Heart left ventricle (tissue), 16 donors: Measurements from ENCODE around the gene ETHE1. TPM values are rescaled to one million over a fixed set of nuclear protein-coding genes. Genes with fewer than 3 reads are reported as not detected.

Experiments used
- ATAC-seq, 4 donors: fragments of 200-7000 bp; cut with Tn5 transposase; one replicate each; pipeline ENCODE4 v1.9.1; 2020 to 2022; ENCODE audit warnings: moderate library complexity in 4 of 4, mild to moderate bottlenecking in 3 of 4, moderate number of reproducible peaks in 1 of 4
- DNase-seq, 5 donors: peaks; one replicate each; pipeline ENCODE4 v3.0.0-alpha.2; 2020
- H3K27ac ChIP-seq, 12 donors: fragments of 200-600 bp; sonication (generic) in 4 of 12; one replicate each; pipeline versions ENCODE4 v1.5.0 to v1.8.0; 2016 to 2022; ENCODE audit warnings: mild to moderate bottlenecking in 2 of 12
- H3K27me3 ChIP-seq, 9 donors: fragments of 200-600 bp; sonication (generic) in 2 of 9; one replicate each; pipeline versions ENCODE4 v1.5.1 to v1.8.0; 2016 to 2022; ENCODE audit warnings: mild to moderate bottlenecking in 3 of 9
- H3K36me3 ChIP-seq, 9 donors: fragments of 200-600 bp; sonication (generic) in 2 of 9; one replicate each; pipeline versions ENCODE4 v1.5.0 to v1.8.0; 2018 to 2022; ENCODE audit warnings: mild to moderate bottlenecking in 2 of 9
- H3K4me1 ChIP-seq, 12 donors: fragments of 200-600 bp; sonication (generic) in 4 of 12; one replicate each; pipeline versions ENCODE4 v1.5.0 to v1.8.0; 2016 to 2022; ENCODE audit warnings: mild to moderate bottlenecking in 3 of 12
- H3K4me3 ChIP-seq, 12 donors: fragments of 200-600 bp; sonication (generic) in 4 of 12; one replicate each; pipeline versions ENCODE4 v1.5.0 to v1.8.0; 2017 to 2022; ENCODE audit warnings: mild to moderate bottlenecking in 9 of 12, moderate library complexity in 4 of 12
- H3K9me3 ChIP-seq, 12 donors: fragments of 200-600 bp; sonication (generic) in 4 of 12; one replicate each; pipeline versions ENCODE4 v1.5.0 to v1.8.0; 2016 to 2022; ENCODE audit warnings: mild to moderate bottlenecking in 1 of 12
- CTCF ChIP-seq, 12 donors: fragments of 200-600 bp; sonication (generic) in 4 of 12; IDR thresholded peaks; one replicate each; pipeline versions ENCODE4 v1.5.0 to v1.8.0; 2018 to 2022; ENCODE audit warnings: antibody characterized with exemption in 12 of 12, mild to moderate bottlenecking in 5 of 12
- POLR2A ChIP-seq, 2 donors: fragments of 450-650 bp; IDR thresholded peaks; one replicate each; pipeline ENCODE4 v1.6.1; 2017; ENCODE audit warnings: antibody characterized with exemption in 2 of 2, mild to moderate bottlenecking in 2 of 2, moderate library complexity in 2 of 2
- WGBS, 4 donors: extraction: QIAGEN DNeasy Blood & Tissue Kit in 2 of 4; methylation state at CpG; one replicate each; pipeline versions ENCODE4 v1.1.5 to v1.1.7; 2013 to 2018; 5-methylcytosine and 5-hydroxymethylcytosine counted together
- intact Hi-C, 10 donors: fragments of 100-400 bp; cut with DNase I; formaldehyde crosslinking; loops; one replicate each; pipeline versions ENCODE4 v1.11.1 to v1.14.2; 2022
- polyA plus RNA-seq, 2 donors: library from polyadenylated mRNA; stranded (reverse); fragments of 200-250 nt; gene quantifications; one replicate each; pipeline ENCODE4 v1.2.3, GENCODE V29; 2013
- total RNA-seq, 9 donors: library from RNA; depleted of rRNA in 2 of 9; stranded (reverse); fragments of >200 nt in 2 of 9; fragmentation: NEBNext Ultra II Directional in 3 of 9; extraction: Animal tissue kit (Norgen Biotek cat#: 25700) in 3 of 9; gene quantifications; one replicate each; pipeline versions ENCODE4 v1.1.0 to v1.2.4, GENCODE V29; 2016 to 2023
- donor health status: ischemic (EF 13 %, LVEDD 7.1; RV severe dilation, severe dysfunction).
- donor health status: healthy with polysubstance abuse.
- donor health status: DM: no; HTN: yes; CAD: no.
- donor health status: DM: no; HTN: no; CAD: no.
- donor health status: ischemic (EF 25% LVEDD 6.9; RV normal size, moderate dysfunction).
- donor health status: ischemic (EF 25% LVEDD 5.7; RV mildly dilated, moderate dysfunction).
- donor health status: healthy.
- donor health status: DM: yes; HTN: yes; CAD: no.
- donor health status: ischemic (EF 35%, LVEDD 5.7; RV mildly dilated, moderate dysfunction).
- donor health status: nonischemic (EF 11% LVEDD 7.7; RV severe dilation, severe dysfunction).
- donor health status: DM: yes; HTN: yes; CAD: no.
- donor health status: PGD.
- donor health status: ischemic (EF 29% LVEDD 5.4; RV normal size, mild dysfunction).
- donor health status: nonischemic (EF 23%, LVEDD 6.1; RV moderate dilation, normal function).

The ETHE1 gene
- total and polyA plus RNA-seq, 11 donors = 6.0 to 27.6 (median 14.2) TPM

GRCh38 chr19:43541920-43542650 lies 15.1 kb upstream of the ETHE1 start:
- peak in 1 of 5 donors; percentile 15 for DNase-seq
- no peak for ATAC-seq
- H3K9me3 ChIP-seq = peaks cover 0 to 13% (median 10%) of the 10 kb centered on the region in 12 donors
- H3K27ac ChIP-seq = no peak overlapping the region
- H3K4me3 ChIP-seq = no peak overlapping the region
- H3K4me1 ChIP-seq = no peaks in the 10 kb centered on the region
- WGBS, 4 donors = 96 to 98% (median 97%) methylated on average over 5 of the region's 5 CpGs
- peaks cover 0 to 85% (median 72%) of the 10 kb centered on the region in 9 donors for H3K36me3 ChIP-seq
- intact Hi-C loops = no loop called here
- no peak for TF ChIP-seq POLR2A (IDR thresholded peaks at IDR 0.05)
- TF ChIP-seq CTCF (IDR thresholded peaks at IDR 0.05) = no peak
- no peaks in the 10 kb centered on the region for H3K27me3 ChIP-seq

- Histone ChIP-seq H3K27me3 (no peaks in the 10 kb centered on the region), H3K9me3 (peaks cover 0 to 13% (median 10%) of the 10 kb centered on the region in 12 donors), H3K36me3 (peaks cover 0 to 78% (median 67%) of the 10 kb centered on the region in 9 donors), H3K4me3 (no peak overlapping the region), H3K27ac (no peak overlapping the region), H3K4me1 (peaks cover 0 to 6% (median 2%) of the 10 kb centered on the region in 12 donors)
- ATAC-seq (no peak), DNase-seq (no peak)
- intact Hi-C loops = no loop called here
- TF ChIP-seq CTCF (IDR thresholded peaks at IDR 0.05) = no peak
- TF ChIP-seq POLR2A (IDR thresholded peaks at IDR 0.05) = no peak
- 93 to 97% (median 96%) methylated on average over 3 of the region's 3 CpGs for WGBS, 4 donors
Observed at GRCh38 chr19:43540381-43540780, 13.4 kb upstream of the ETHE1 start.

- H3K4me3 ChIP-seq = no peak overlapping the region
- ATAC-seq (no peak), DNase-seq (no peak)
- no peak overlapping the region for H3K27ac ChIP-seq
- peaks cover 0 to 65% (median 54%) of the 10 kb centered on the region in 9 donors for H3K36me3 ChIP-seq
- no peaks in the 10 kb centered on the region for H3K27me3 ChIP-seq
- TF ChIP-seq POLR2A (IDR thresholded peaks at IDR 0.05) = no peak
- H3K9me3 ChIP-seq = peaks cover 0 to 13% (median 10%) of the 10 kb centered on the region in 12 donors
- H3K4me1 ChIP-seq = peaks cover 0 to 17% (median 5%) of the 10 kb centered on the region in 12 donors
- intact Hi-C loops = loop anchor here in 5 of 10 donors (5.0 to 10.0 kb wide), 4 partner anchors 56 to 246 kb away; partner anchors contain the start of genes IRGQ (in 1 of the 5), KCNN4 (in 1 of the 5) and ZNF576 (in 1 of the 5)
Observed at GRCh38 chr19:43538922-43539321, 11.9 kb upstream of the ETHE1 start.

- peaks cover 0 to 27% (median 20%) of the 10 kb centered on the region in 9 donors for H3K36me3 ChIP-seq
- peak overlapping the region in 1 of 12 donors; percentile 64 for H3K4me3 ChIP-seq
- H3K27me3 ChIP-seq = no peaks in the 10 kb centered on the region
- peak; percentile 58 to 81 (median 79) for DNase-seq
- peaks cover 0 to 25% (median 12%) of the 10 kb centered on the region in 12 donors for H3K4me1 ChIP-seq
- WGBS, 4 donors = 53 to 77% (median 62%) methylated on average over 49 to 62 of the region's 62 CpGs
- H3K9me3 ChIP-seq = peaks cover 0 to 13% (median 10%) of the 10 kb centered on the region in 12 donors
- H3K27ac ChIP-seq = peak overlapping the region in 6 of 12 donors; percentile 84 to 94 (median 90)
- ATAC-seq = peak in 2 of 4 donors; percentile 7 to 15
- intact Hi-C loops = loop anchor here in 7 of 10 donors (1.0 to 10.0 kb wide), 8 partner anchors 39 to 250 kb away; partner anchors contain the start of genes IRGQ (in 3 of the 7), ZNF576 (in 3 of the 7) and KCNN4 (in 1 of the 7)
- TF ChIP-seq POLR2A (IDR thresholded peaks at IDR 0.05) = no peak
- peak; percentile 30 to 68 (median 55) for TF ChIP-seq CTCF (IDR thresholded peaks at IDR 0.05)
Observed at GRCh38 chr19:43534816-43535761, 8.1 kb upstream of the ETHE1 start.
